WERI-Rb-1 (cell line): Measurements from ENCODE around the gene RNF141.

ENCODE experiments used
- DNase-seq: peaks from one replicate; pipeline ENCODE4 v3.0.0-alpha.2; 2020
- H3K27ac ChIP-seq: fragments of 250-450 bp; sonication (Bioruptor Pico); 2 replicates; pipeline ENCODE4 v1.5.1; 2020; ENCODE audit warnings: mild to moderate bottlenecking, moderate library complexity
- H3K27me3 ChIP-seq: fragments of 250-450 bp; sonication (Bioruptor Pico); 2 replicates; pipeline ENCODE4 v1.5.1; 2021; ENCODE audit warnings: mild to moderate bottlenecking, low read depth, moderate library complexity; ENCODE audit not compliant: insufficient read depth, severe bottlenecking
- H3K36me3 ChIP-seq: fragments of 250-450 bp; sonication (Bioruptor Pico); 2 replicates; pipeline ENCODE4 v1.5.1; 2020; ENCODE audit warnings: mild to moderate bottlenecking, moderate library complexity
- H3K4me3 ChIP-seq: 2 replicates; pipeline ENCODE4 v1.5.1; 2011; ENCODE audit warnings: low read depth, mild to moderate bottlenecking, control low read depth, low read length
- H3K9me3 ChIP-seq: fragments of 250-450 bp; sonication (Bioruptor Pico); 2 replicates; pipeline ENCODE4 v1.5.1; 2021; ENCODE audit warnings: mild to moderate bottlenecking, moderate library complexity; ENCODE audit not compliant: severe bottlenecking
- CTCF ChIP-seq: IDR thresholded peaks from 2 replicates; pipeline ENCODE4 v1.5.1; 2011; ENCODE audit warnings: low read depth, mild to moderate bottlenecking, control low read depth, inconsistent platforms, low read length

RNF141 gene

GRCh38 chr11:10503777-10504480 lies 37.1 kb downstream of the RNF141 start:
- H3K27ac ChIP-seq, result no peak overlapping the region
- no peak for DNase-seq
- no peak for TF ChIP-seq CTCF
- no peaks in the 10 kb centered on the region for H3K27me3 ChIP-seq
- H3K36me3 ChIP-seq, result peaks cover 49% of the 10 kb centered on the region
- H3K9me3 ChIP-seq, result no peaks in the 10 kb centered on the region
- no peak overlapping the region for H3K4me3 ChIP-seq

- DNase-seq, result no peak
- peaks cover 56% of the 10 kb centered on the region for H3K36me3 ChIP-seq
Observed at GRCh38 chr11:10503221-10503620, 37.8 kb downstream of the RNF141 start.

GRCh38 chr11:10502770-10503169 lies 38.2 kb downstream of the RNF141 start:
- Histone ChIP-seq H3K36me3 (peaks cover 61% of the 10 kb centered on the region), H3K9me3 (no peaks in the 10 kb centered on the region), H3K27ac (no peak overlapping the region), H3K4me3 (no peak overlapping the region), H3K27me3 (no peaks in the 10 kb centered on the region)
- no peak for DNase-seq
- TF ChIP-seq CTCF, result no peak

More at GRCh38 chr11:10503221-10503620, 37.8 kb downstream of the RNF141 start:
- Histone ChIP-seq H3K27ac (no peak overlapping the region), H3K4me3 (no peak overlapping the region), H3K9me3 (no peaks in the 10 kb centered on the region), H3K27me3 (no peaks in the 10 kb centered on the region)
- no peak for TF ChIP-seq CTCF

GRCh38 chr11:10502065-10502680 lies 38.8 kb downstream of the RNF141 start:
- no peak for DNase-seq
- Histone ChIP-seq H3K9me3 (no peaks in the 10 kb centered on the region), H3K27ac (no peak overlapping the region), H3K4me3 (no peak overlapping the region), H3K27me3 (no peaks in the 10 kb centered on the region), H3K36me3 (peaks cover 62% of the 10 kb centered on the region)
- no peak for TF ChIP-seq CTCF

- Histone ChIP-seq H3K36me3 (peaks cover 71% of the 10 kb centered on the region), H3K4me3 (no peak overlapping the region), H3K27ac (no peak overlapping the region), H3K27me3 (no peaks in the 10 kb centered on the region), H3K9me3 (no peaks in the 10 kb centered on the region)
- DNase-seq, result no peak
- no peak for TF ChIP-seq CTCF
Observed at GRCh38 chr11:10500757-10501684, 40.0 kb downstream of the RNF141 start.
